IMR-90 (cell line): Measurements from ENCODE around the gene MAN2A1. TPM values are rescaled to one million over a fixed set of nuclear protein-coding genes. Genes with fewer than 3 reads are reported as not detected.

ENCODE experiments used
- ATAC-seq: fragments of 200-7000 bp; cut with Tn5 transposase; 2 replicates; pipeline ENCODE4 v1.9.1; 2020; ENCODE audit warnings: low read depth, mild to moderate bottlenecking, moderate library complexity
- BruUV-seq: library from RNA; stranded (reverse); fragments of 400-500 nt; replicated peaks from 2 replicates; lab custom pipeline; 2021; lab: Mats Ljungman, UMichigan
- CTCF ChIA-PET: fragments of 300-600 bp; formaldehyde crosslinking; extraction: SDS; loops from one replicate; lab custom pipeline; 2021; ENCODE audit warnings: antibody characterized with exemption; lab: Yijun Ruan, JAX
- POLR2A ChIA-PET: fragments of 300-600 bp; sonication (Branson Sonifier 250); formaldehyde crosslinking; loops from one replicate; lab custom pipeline; 2022; ENCODE audit warnings: antibody characterized with exemption; ENCODE audit not compliant: unreplicated experiment; lab: Charles Lee
- DNase-seq: peaks from one replicate; pipeline ENCODE4 v3.0.0; 2013
- H2AFZ ChIP-seq: replicated peaks from 2 replicates; pipeline ENCODE3; 2013; ENCODE audit warnings: low read length, mild to moderate bottlenecking; ENCODE audit not compliant: poor library complexity
- H2AK5ac ChIP-seq: 2 replicates; pipeline ENCODE4 v1.6.1; 2013; ENCODE audit warnings: low read depth, low read length, inconsistent platforms
- H2AK9ac ChIP-seq: replicated peaks from 2 replicates; pipeline ENCODE3; 2013; ENCODE audit warnings: mild to moderate bottlenecking, low read depth, low read length, moderate library complexity; ENCODE audit not compliant: poor library complexity
- H2BK120ac ChIP-seq: 2 replicates; pipeline ENCODE4 v1.6.1; 2013; ENCODE audit warnings: low read depth, low read length, inconsistent platforms
- H2BK15ac ChIP-seq: 3 replicates; pipeline ENCODE4 v1.6.1; 2013; ENCODE audit warnings: low read depth, low read length, inconsistent platforms
- H2BK20ac ChIP-seq: 2 replicates; pipeline ENCODE4 v1.6.1; 2013; ENCODE audit warnings: low read depth, mild to moderate bottlenecking, inconsistent platforms, low read length, moderate library complexity
- H2BK5ac ChIP-seq: 2 replicates; pipeline ENCODE4 v1.6.1; 2013; ENCODE audit warnings: mild to moderate bottlenecking, low read depth, low read length, inconsistent platforms; ENCODE audit not compliant: poor library complexity, severe bottlenecking
- H3K14ac ChIP-seq: replicated peaks from 2 replicates; pipeline ENCODE4 v1.6.1; 2013; ENCODE audit warnings: low read depth, low read length, inconsistent platforms
- H3K18ac ChIP-seq: 2 replicates; pipeline ENCODE4 v1.6.1; 2013; ENCODE audit warnings: low read depth, low read length, control low read depth
- H3K23ac ChIP-seq: 2 replicates; pipeline ENCODE4 v1.6.1; 2013; ENCODE audit warnings: low read depth, low read length, inconsistent platforms
- H3K27ac ChIP-seq: 2 replicates; pipeline ENCODE4 v1.5.1; 2013; ENCODE audit warnings: mild to moderate bottlenecking, control low read depth, low read length; ENCODE audit not compliant: insufficient read depth
- H3K27me3 ChIP-seq: 2 replicates; pipeline ENCODE4 v1.6.1; 2013; ENCODE audit warnings: low read length; ENCODE audit not compliant: control insufficient read depth, insufficient read depth
- H3K36me3 ChIP-seq: 2 replicates; pipeline ENCODE4 v1.6.1; 2013; ENCODE audit warnings: low read length, mixed read lengths; ENCODE audit not compliant: control insufficient read depth, insufficient read depth
- H3K4ac ChIP-seq: 2 replicates; pipeline ENCODE4 v1.6.1; 2013; ENCODE audit warnings: low read depth, low read length, inconsistent platforms
- H3K4me1 ChIP-seq: 2 replicates; pipeline ENCODE4 v1.6.1; 2013; ENCODE audit warnings: low read length, mixed read lengths; ENCODE audit not compliant: control insufficient read depth, insufficient read depth
- H3K4me2 ChIP-seq: 2 replicates; pipeline ENCODE4 v1.6.1; 2013; ENCODE audit warnings: low read depth, mild to moderate bottlenecking, control low read depth, low read length, moderate library complexity
- H3K4me3 ChIP-seq: 2 replicates; pipeline ENCODE4 v1.5.1; 2013; ENCODE audit warnings: low read depth, mild to moderate bottlenecking, control low read depth, low read length, moderate library complexity; ENCODE audit not compliant: insufficient read depth
- H3K56ac ChIP-seq: 2 replicates; pipeline ENCODE4 v1.6.1; 2013; ENCODE audit warnings: low read length, inconsistent platforms; ENCODE audit not compliant: insufficient read depth; ENCODE audit errors: extremely low read depth
- H3K79me1 ChIP-seq, 2 experiments: 2 replicates each; pipeline ENCODE4 v1.6.1; 2013; ENCODE audit warnings: low read length in 2 of 2, inconsistent platforms in 1 of 2, low read depth in 1 of 2
- H3K9ac ChIP-seq: 2 replicates; pipeline ENCODE4 v1.6.1; 2013; ENCODE audit warnings: low read depth, low read length, control low read depth
- H3K9me1 ChIP-seq: 2 replicates; pipeline ENCODE4 v1.6.1; 2013; ENCODE audit warnings: low read length, inconsistent platforms; ENCODE audit not compliant: insufficient read depth
- H3K9me3 ChIP-seq: 2 replicates; pipeline ENCODE4 v1.6.1; 2013; ENCODE audit warnings: low read length; ENCODE audit not compliant: control insufficient read depth, insufficient read depth
- H4K20me1 ChIP-seq: 2 replicates; pipeline ENCODE4 v1.6.1; 2013; ENCODE audit warnings: low read length, inconsistent platforms; ENCODE audit not compliant: insufficient read depth
- H4K5ac ChIP-seq: 2 replicates; pipeline ENCODE4 v1.6.1; 2013; ENCODE audit warnings: mild to moderate bottlenecking, low read depth, low read length, control low read depth
- H4K8ac ChIP-seq, 2 experiments: 2 replicates each; pipeline ENCODE4 v1.6.1; 2013; ENCODE audit warnings: low read depth in 2 of 2, low read length in 2 of 2, control low read depth in 1 of 2, inconsistent platforms in 1 of 2
- H4K91ac ChIP-seq: 2 replicates; pipeline ENCODE4 v1.6.1; 2013; ENCODE audit warnings: low read depth, low read length, inconsistent platforms; ENCODE audit not compliant: insufficient read depth
- CHD1 ChIP-seq: IDR thresholded peaks from 2 replicates; pipeline ENCODE4 v1.6.1; 2012; ENCODE audit warnings: low read depth, low read length, improper control_type of control experiment
- FOS ChIP-seq: fragments of 150-350 bp; IDR thresholded peaks from 2 replicates; pipeline ENCODE4 v1.6.1; 2016; ENCODE audit warnings: low read depth, low read length
- NFE2L2 ChIP-seq: fragments of 150-350 bp; IDR thresholded peaks from 2 replicates; pipeline ENCODE4 v1.6.1; 2016; ENCODE audit warnings: low read depth, mild to moderate bottlenecking, low read length
- RAD21 ChIP-seq: IDR thresholded peaks from 2 replicates; pipeline ENCODE4 v1.6.1; 2012; ENCODE audit warnings: low read length, improper control_type of control experiment
- RFX5 ChIP-seq: IDR thresholded peaks from 2 replicates; pipeline ENCODE4 v1.8.0; 2012; ENCODE audit warnings: low read depth, mild to moderate bottlenecking, low read length, moderate library complexity
- WGBS, 2 experiments: methylation state at CpG; one replicate each; pipeline versions ENCODE4 v1.1.5 to v1.1.7; 2013; ENCODE audit warnings: missing lambda C conversion rate in 2 of 2; ENCODE audit not compliant: insufficient read length in 1 of 2; ENCODE audit errors: extremely low coverage in 2 of 2; 5-methylcytosine and 5-hydroxymethylcytosine counted together
- dilution Hi-C: fragments of 300-500 bp; cut with HindIII; formaldehyde crosslinking; loops from one replicate; pipeline ENCODE4 v1.14.3; 2018; ENCODE audit warnings: low sequenced_read_pairs; ENCODE audit not compliant: unreplicated experiment
- in situ Hi-C: fragments of 300-500 bp; cut with MboI; formaldehyde crosslinking; loops from 3 replicates; pipeline ENCODE4 v1.14.3; 2019; ENCODE audit warnings: low sequenced_read_pairs, inconsistent platforms, mixed read lengths
- intact Hi-C: fragments of 100-400 bp; cut with micrococcal nuclease; formaldehyde crosslinking; loops from 2 replicates; pipeline ENCODE4 v1.10.0; 2022
- polyA plus RNA-seq, 3 experiments: library from polyadenylated mRNA; depleted of rRNA; stranded (reverse); fragments of >200 nt; gene quantifications; 2 replicates each; pipeline ENCODE4 v1.2.3, GENCODE V29; 2012; ENCODE audit warnings: low replicate concordance in 1 of 3
- total RNA-seq: library from RNA; depleted of rRNA; stranded (reverse); fragments of >200 nt; gene quantifications from 2 replicates; pipeline ENCODE4 v1.2.3, GENCODE V29; 2012

Gene MAN2A1
- total and polyA plus RNA-seq, 2 of the 4 experiments (the other 2 are of a cell fraction) = 16.4 to 29.6 TPM

DNA sequence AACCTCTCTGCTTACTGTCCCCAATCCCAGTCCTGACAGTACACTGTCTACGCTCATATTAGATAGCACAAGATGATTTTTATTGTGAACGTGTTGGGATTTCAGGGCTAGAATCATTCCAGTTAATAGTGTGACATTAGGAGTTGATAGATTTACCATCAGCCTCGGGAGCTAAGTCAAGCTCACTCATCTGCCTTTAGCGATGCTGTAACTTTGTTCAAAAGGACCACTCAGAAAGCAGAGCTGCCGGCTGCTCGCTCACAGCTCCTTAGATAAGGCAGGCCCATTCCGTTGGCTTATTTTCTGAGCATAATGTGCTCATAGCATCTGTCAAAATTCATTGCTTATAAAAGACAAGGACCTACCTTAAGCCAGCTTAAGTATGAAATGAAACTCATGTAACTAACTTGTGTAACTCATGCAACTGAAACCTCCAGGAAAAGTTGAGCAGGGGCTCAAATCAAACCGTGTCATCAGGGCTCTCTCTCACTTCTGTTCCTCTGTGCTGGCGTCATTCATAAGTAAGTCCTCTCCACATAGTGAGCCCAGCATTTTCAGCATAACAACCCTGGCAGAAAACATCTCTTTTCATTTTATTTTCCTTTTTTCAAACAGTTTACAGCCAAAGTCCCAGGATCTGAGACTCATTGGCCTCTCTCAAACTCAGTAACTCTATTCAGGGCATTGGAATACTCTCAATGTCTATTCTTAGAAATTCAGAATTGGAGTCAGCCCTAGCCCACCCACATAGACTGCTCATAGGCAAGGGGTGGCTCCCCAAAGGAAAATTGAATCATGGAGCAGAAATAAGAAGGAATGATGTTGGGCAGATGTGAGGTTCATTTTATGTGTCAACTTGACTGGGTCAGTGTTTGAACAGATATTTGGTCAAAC, 208.8 kb downstream of the MAN2A1 start:
- no peak overlapping the region for H3K9ac ChIP-seq
- H2BK15ac ChIP-seq = no peak overlapping the region
- H3K4me2 ChIP-seq = no peak overlapping the region
- POLR2A ChIA-PET = interaction anchor here (0.6 kb wide), 1 partner anchor 15 kb away, joined by 3 read pairs; no protein-coding TSS in a partner anchor
- H3K56ac ChIP-seq = no peak overlapping the region
- H2BK5ac ChIP-seq = no peak overlapping the region
- no peak overlapping the region for H3K4ac ChIP-seq
- CTCF ChIA-PET = interaction anchor here (0.7 to 1.3 kb wide), 2 partner anchors 9 to 12 kb away, joined by 3 read pairs; no protein-coding TSS in a partner anchor
- no peak overlapping the region for H4K8ac ChIP-seq
- WGBS, 2 experiments = 46% methylated on average over 2 of the region's 9 CpGs; no CpG with 5 or more reads in 1 of the 2 experiments
- H2BK20ac ChIP-seq = no peak overlapping the region
- H2BK120ac ChIP-seq = no peak overlapping the region
- in situ Hi-C loops (no loop called here), dilution Hi-C loops (no loop called here), intact Hi-C loops (no loop called here)
- no peak overlapping the region for H2AK5ac ChIP-seq
- no peak overlapping the region for H3K18ac ChIP-seq
- no peak overlapping the region for H4K5ac ChIP-seq
- no peaks in the 10 kb centered on the region for H4K20me1 ChIP-seq
- ATAC-seq (no peak), DNase-seq (no peak)
- peaks cover 1% of the 10 kb centered on the region; the same call in 1 of the 2 replicates for H3K27me3 ChIP-seq
- 0 out of 2 replicates have a peak, but pooled peaks cover 3% of the 10 kb centered on the region for H3K9me1 ChIP-seq
- no peaks in the 10 kb centered on the region for H3K79me1 ChIP-seq
- no peak overlapping the region for H3K4me3 ChIP-seq
- H3K14ac ChIP-seq = no peak overlapping the region
- BruUV-seq = no TSS peak
- H2AK9ac ChIP-seq = no peak overlapping the region
- no peaks in the 10 kb centered on the region for H3K9me3 ChIP-seq
- H3K23ac ChIP-seq = no peak overlapping the region
- H3K4me1 ChIP-seq = no peaks in the 10 kb centered on the region
- H4K91ac ChIP-seq = no peak overlapping the region
- H2AFZ ChIP-seq = no peak overlapping the region
- no peak overlapping the region for H3K27ac ChIP-seq
- TF ChIP-seq FOS (no peak), NFE2L2 (no peak), RAD21 (no peak), CHD1 (no peak), RFX5 (no peak)
- H3K36me3 ChIP-seq = no peaks in the 10 kb centered on the region
